Activated CD8-positive, alpha-beta T cell treated with anti-CD3 and anti-CD28 coated beads, Interleukin-2, amount 10 ng/mL, durations not matched to agents 7 days and 5 days (primary cell): ENCODE results near the gene TNNI3K. TPM values are rescaled to one million over a fixed set of nuclear protein-coding genes. Genes with fewer than 3 reads are reported as not detected.

ENCODE experiments used
- ATAC-seq: fragments of 150-1000 bp; cut with Tn5 transposase; one replicate; pipeline ENCODE4 v1.10.0; 2021; ENCODE audit warnings: moderate library complexity
- CTCF ChIA-PET: fragments of 350-600 bp; sonication (Branson Sonifier 250); formaldehyde crosslinking; loops from one replicate; lab custom pipeline; 2021; ENCODE audit warnings: antibody characterized with exemption; lab: Charles Lee
- POLR2A ChIA-PET: fragments of 350-600 bp; sonication (Branson Sonifier 250); formaldehyde crosslinking; loops from one replicate; lab custom pipeline; 2021; ENCODE audit warnings: antibody characterized with exemption; lab: Charles Lee
- DNase-seq: peaks from one replicate; pipeline ENCODE4 v3.0.0-alpha.2; 2020
- H3K27ac Mint-ChIP-seq: one replicate; pipeline ENCODE4 v1.8.0; 2021; ENCODE audit warnings: mild to moderate bottlenecking, mixed read lengths
- H3K27me3 Mint-ChIP-seq: one replicate; pipeline ENCODE4 v1.8.0; 2021; ENCODE audit warnings: low read depth, mixed read lengths
- H3K36me3 Mint-ChIP-seq: one replicate; pipeline ENCODE4 v1.8.0; 2021; ENCODE audit warnings: low read depth, mixed read lengths
- H3K4me1 Mint-ChIP-seq: one replicate; pipeline ENCODE4 v1.8.0; 2021; ENCODE audit warnings: low read depth, mixed read lengths
- H3K4me3 Mint-ChIP-seq: one replicate; pipeline ENCODE4 v1.8.0; 2021; ENCODE audit warnings: mild to moderate bottlenecking, mixed read lengths
- H3K9me3 Mint-ChIP-seq: one replicate; pipeline ENCODE4 v1.8.0; 2022; ENCODE audit warnings: mixed read lengths; ENCODE audit not compliant: insufficient read depth
- total RNA-seq, 2 experiments: library from RNA; stranded (reverse); gene quantifications; one replicate each; pipeline ENCODE4 v1.2.3, GENCODE V29; 2021

Gene TNNI3K
- total RNA-seq, 2 experiments from 2014 or later: not detected

- Mint-ChIP-seq H3K4me3 (no peak overlapping the region), H3K27ac (no peak overlapping the region), H3K4me1 (no peaks in the 10 kb centered on the region), H3K27me3 (no peaks in the 10 kb centered on the region), H3K36me3 (no peaks in the 10 kb centered on the region), H3K9me3 (no peaks in the 10 kb centered on the region)
- ChIA-PET CTCF (no interaction called here), POLR2A (no interaction called here)
- DNase-seq (no peak), ATAC-seq (no peak)
Observed at GRCh38 chr1:74463333-74463988, 228.3 kb downstream of the TNNI3K start.

GRCh38 chr1:74464037-74464436, 228.8 kb downstream of the TNNI3K start:
- H3K4me3 Mint-ChIP-seq: no peak overlapping the region
- CTCF ChIA-PET: no interaction called here
- ATAC-seq (no peak), DNase-seq (no peak)
- no peaks in the 10 kb centered on the region for H3K4me1 Mint-ChIP-seq
- no peaks in the 10 kb centered on the region for H3K9me3 Mint-ChIP-seq
- no peak overlapping the region for H3K27ac Mint-ChIP-seq
- no peaks in the 10 kb centered on the region for H3K27me3 Mint-ChIP-seq
- no peaks in the 10 kb centered on the region for H3K36me3 Mint-ChIP-seq
- POLR2A ChIA-PET: no interaction called here

GRCh38 chr1:74465193-74465681, 230.1 kb downstream of the TNNI3K start:
- ATAC-seq (no peak), DNase-seq (no peak)
- Mint-ChIP-seq H3K27me3 (no peaks in the 10 kb centered on the region), H3K9me3 (no peaks in the 10 kb centered on the region), H3K27ac (no peak overlapping the region), H3K4me3 (no peak overlapping the region), H3K36me3 (no peaks in the 10 kb centered on the region), H3K4me1 (no peaks in the 10 kb centered on the region)
- CTCF ChIA-PET: no interaction called here
- POLR2A ChIA-PET: no interaction called here

GRCh38 chr1:74467786-74468377, 232.7 kb downstream of the TNNI3K start:
- Mint-ChIP-seq H3K4me3 (no peak overlapping the region), H3K9me3 (no peaks in the 10 kb centered on the region), H3K36me3 (no peaks in the 10 kb centered on the region), H3K4me1 (no peaks in the 10 kb centered on the region), H3K27me3 (no peaks in the 10 kb centered on the region), H3K27ac (no peak overlapping the region)
- POLR2A ChIA-PET: no interaction called here
- DNase-seq (no peak), ATAC-seq (no peak)
- CTCF ChIA-PET: no interaction called here

GRCh38 chr1:74468982-74469603, 233.9 kb downstream of the TNNI3K start:
- H3K27ac Mint-ChIP-seq: no peak overlapping the region
- no peak overlapping the region for H3K4me3 Mint-ChIP-seq
- POLR2A ChIA-PET: interaction anchor here (0.7 kb wide), 1 partner anchor 773 kb away, joined by 3 read pairs; no protein-coding TSS in a partner anchor
- no peak for ATAC-seq
- H3K36me3 Mint-ChIP-seq: no peaks in the 10 kb centered on the region
- CTCF ChIA-PET: interaction anchor here (0.7 to 1.1 kb wide), 2 partner anchors 220 to 265 kb away, joined by 3 to 5 read pairs; no protein-coding TSS in a partner anchor
- no peaks in the 10 kb centered on the region for H3K9me3 Mint-ChIP-seq
- H3K27me3 Mint-ChIP-seq: no peaks in the 10 kb centered on the region
- DNase-seq: no peak
- H3K4me1 Mint-ChIP-seq: no peaks in the 10 kb centered on the region

- DNase-seq (no peak), ATAC-seq (no peak)
- ChIA-PET CTCF (no interaction called here), POLR2A (no interaction called here)
- Mint-ChIP-seq H3K27ac (no peak overlapping the region), H3K4me3 (no peak overlapping the region), H3K36me3 (no peaks in the 10 kb centered on the region), H3K9me3 (no peaks in the 10 kb centered on the region), H3K4me1 (no peaks in the 10 kb centered on the region), H3K27me3 (no peaks in the 10 kb centered on the region)
Observed at GRCh38 chr1:74470251-74470650, 235.1 kb downstream of the TNNI3K start.

GRCh38 chr1:74470936-74471335, 235.7 kb downstream of the TNNI3K start:
- ATAC-seq (no peak), DNase-seq (no peak)
- Mint-ChIP-seq H3K36me3 (no peaks in the 10 kb centered on the region), H3K27me3 (no peaks in the 10 kb centered on the region), H3K4me1 (no peaks in the 10 kb centered on the region), H3K27ac (no peak overlapping the region), H3K4me3 (no peak overlapping the region), H3K9me3 (no peaks in the 10 kb centered on the region)
- ChIA-PET POLR2A (no interaction called here), CTCF (no interaction called here)

- Mint-ChIP-seq H3K9me3 (no peaks in the 10 kb centered on the region), H3K4me1 (no peaks in the 10 kb centered on the region), H3K27me3 (no peaks in the 10 kb centered on the region), H3K4me3 (no peak overlapping the region), H3K36me3 (no peaks in the 10 kb centered on the region), H3K27ac (no peak overlapping the region)
- CTCF ChIA-PET: no interaction called here
- DNase-seq: no peak
- no peak for ATAC-seq
- POLR2A ChIA-PET: no interaction called here
Observed at GRCh38 chr1:74471470-74471869, 236.3 kb downstream of the TNNI3K start.

- no peak for ATAC-seq
- CTCF ChIA-PET: no interaction called here
- no peak overlapping the region for H3K4me3 Mint-ChIP-seq
Observed at GRCh38 chr1:74474585-74474984, 239.4 kb downstream of the TNNI3K start.

GRCh38 chr1:74478979-74479378, 243.8 kb downstream of the TNNI3K start:
- DNase-seq (no peak), ATAC-seq (no peak)
- Mint-ChIP-seq H3K27ac (no peak overlapping the region), H3K4me1 (no peaks in the 10 kb centered on the region), H3K4me3 (no peak overlapping the region), H3K36me3 (no peaks in the 10 kb centered on the region), H3K27me3 (no peaks in the 10 kb centered on the region), H3K9me3 (no peaks in the 10 kb centered on the region)
- CTCF ChIA-PET: no interaction called here
- POLR2A ChIA-PET: no interaction called here

More at GRCh38 chr1:74474585-74474984, 239.4 kb downstream of the TNNI3K start:
- DNase-seq: no peak
- no peaks in the 10 kb centered on the region for H3K9me3 Mint-ChIP-seq
- no peaks in the 10 kb centered on the region for H3K27me3 Mint-ChIP-seq
- H3K36me3 Mint-ChIP-seq: no peaks in the 10 kb centered on the region
- no peak overlapping the region for H3K27ac Mint-ChIP-seq
- H3K4me1 Mint-ChIP-seq: no peaks in the 10 kb centered on the region
- POLR2A ChIA-PET: no interaction called here

- no peak for ATAC-seq
- H3K27me3 Mint-ChIP-seq: no peaks in the 10 kb centered on the region
- ChIA-PET CTCF (no interaction called here), POLR2A (no interaction called here)
- H3K36me3 Mint-ChIP-seq: no peaks in the 10 kb centered on the region
- no peaks in the 10 kb centered on the region for H3K4me1 Mint-ChIP-seq
- DNase-seq: no peak
- H3K27ac Mint-ChIP-seq: no peak overlapping the region
- H3K4me3 Mint-ChIP-seq: no peak overlapping the region
- no peaks in the 10 kb centered on the region for H3K9me3 Mint-ChIP-seq
Observed at GRCh38 chr1:74480068-74480467, 244.9 kb downstream of the TNNI3K start.

GRCh38 chr1:74481607-74482006, 246.4 kb downstream of the TNNI3K start:
- Mint-ChIP-seq H3K27me3 (no peaks in the 10 kb centered on the region), H3K27ac (no peak overlapping the region), H3K36me3 (no peaks in the 10 kb centered on the region), H3K9me3 (no peaks in the 10 kb centered on the region), H3K4me3 (no peak overlapping the region), H3K4me1 (no peaks in the 10 kb centered on the region)
- POLR2A ChIA-PET: no interaction called here
- ATAC-seq: no peak
- CTCF ChIA-PET: no interaction called here
- no peak for DNase-seq
